Mucosa of descending colon (tissue), 3 donors: ENCODE results near the gene HOXD12. TPM values are rescaled to one million over a fixed set of nuclear protein-coding genes. Genes with fewer than 3 reads are reported as not detected.

Experiments used
- ATAC-seq: fragments of 200-7000 bp; cut with Tn5 transposase; one replicate; pipeline ENCODE4 v1.9.1; 2020; ENCODE audit warnings: mild to moderate bottlenecking, moderate library complexity
- DNase-seq, 3 donors: peaks; one replicate each; pipeline ENCODE4 v3.0.0-alpha.2; 2020
- H3K36me3 ChIP-seq: fragments of 200-600 bp; one replicate; pipeline ENCODE4 v1.8.0; 2021; ENCODE audit warnings: low read depth, mild to moderate bottlenecking
- H3K4me1 ChIP-seq: fragments of 200-600 bp; one replicate; pipeline ENCODE4 v1.8.0; 2021; ENCODE audit warnings: low read depth, mild to moderate bottlenecking
- H3K4me3 ChIP-seq: fragments of 200-600 bp; one replicate; pipeline ENCODE4 v1.8.0; 2021; ENCODE audit warnings: mild to moderate bottlenecking
- H3K9me3 ChIP-seq: fragments of 200-600 bp; one replicate; pipeline ENCODE4 v1.8.0; 2021; ENCODE audit warnings: mild to moderate bottlenecking
- CTCF ChIP-seq: fragments of 200-600 bp; IDR thresholded peaks from one replicate; pipeline ENCODE4 v1.8.0; 2022; ENCODE audit warnings: antibody characterized with exemption, mild to moderate bottlenecking
- intact Hi-C, 2 donors: fragments of 100-400 bp; cut with DNase I in 1 of 2; cut with micrococcal nuclease in 1 of 2; formaldehyde crosslinking; loops; one replicate each; pipeline versions ENCODE4 v1.11.0 to v1.11.1; 2022; cut with DNase I, micrococcal nuclease
- total RNA-seq, 3 donors: library from RNA; stranded (reverse); fragmentation: NEBNext Ultra II Directional in 2 of 3; extraction: Animal tissue kit (Norgen Biotek cat#: 25700) in 2 of 3; gene quantifications; one replicate each; pipeline versions ENCODE4 v1.2.1 to v1.2.4, GENCODE V29; 2021 to 2023
- donor health status: DM: no; HTN: no; CAD: no; lungs with moderate emphysema.
- donor health status: DM: no; HTN: no; CAD: no.
- donor health status: DM: no; HTN: yes; CAD: no.

Gene HOXD12
- total RNA-seq, 3 donors from 2014 or later, result not detected

GRCh38 chr2:176114120-176114929 is 14.7 kb downstream of the HOXD12 start:
- DNase-seq, result no peak
- intact Hi-C loops, result no loop called here

DNA sequence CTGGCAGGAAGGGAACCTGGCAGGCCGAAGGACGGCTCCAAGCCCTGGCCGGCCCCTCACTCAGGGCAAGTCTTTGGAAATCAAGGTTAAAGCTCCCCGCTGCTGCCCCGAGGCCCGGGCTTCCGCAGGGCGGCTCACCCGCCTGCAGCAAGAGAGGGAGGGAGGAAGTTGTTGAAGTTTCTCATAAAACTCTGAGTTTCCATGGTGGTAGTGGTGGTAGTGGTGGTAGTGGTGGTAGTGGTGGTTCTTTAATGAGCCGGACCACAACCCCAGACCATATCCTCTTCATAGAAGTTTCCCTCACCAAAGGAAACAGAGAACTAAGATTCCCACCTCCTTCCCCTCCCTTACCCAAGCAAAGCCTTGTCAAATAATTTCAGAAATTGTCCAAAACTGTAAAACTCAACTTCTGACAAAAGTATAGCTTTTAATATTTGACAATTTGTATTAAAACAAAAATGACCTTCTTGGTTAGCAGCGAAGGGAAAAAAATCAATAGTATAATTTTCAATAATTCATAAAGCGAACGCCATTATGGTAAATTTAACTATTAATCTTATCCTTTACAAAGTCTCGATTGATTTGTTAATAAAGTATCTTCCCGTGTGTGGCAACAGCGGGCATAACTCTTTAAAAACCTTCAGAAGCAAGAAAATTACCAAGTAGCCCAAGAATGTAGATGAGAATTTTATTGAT is 15.5 kb downstream of the HOXD12 start:
- Histone ChIP-seq H3K4me1 (peaks cover 3% of the 10 kb centered on the region), H3K4me3 (no peak overlapping the region), H3K36me3 (no peaks in the 10 kb centered on the region), H3K9me3 (no peaks in the 10 kb centered on the region)
- ATAC-seq (no peak), DNase-seq (peak in 1 of 3 donors; percentile 18)
- no peak for TF ChIP-seq CTCF
- intact Hi-C loops, result no loop called here

More at GRCh38 chr2:176114120-176114929, 14.7 kb downstream of the HOXD12 start:
- H3K4me1 ChIP-seq, result peaks cover 3% of the 10 kb centered on the region
- no peak overlapping the region for H3K4me3 ChIP-seq
- TF ChIP-seq CTCF, result no peak
- peak; percentile 3 for ATAC-seq
- H3K36me3 ChIP-seq, result no peaks in the 10 kb centered on the region
- no peaks in the 10 kb centered on the region for H3K9me3 ChIP-seq

DNA sequence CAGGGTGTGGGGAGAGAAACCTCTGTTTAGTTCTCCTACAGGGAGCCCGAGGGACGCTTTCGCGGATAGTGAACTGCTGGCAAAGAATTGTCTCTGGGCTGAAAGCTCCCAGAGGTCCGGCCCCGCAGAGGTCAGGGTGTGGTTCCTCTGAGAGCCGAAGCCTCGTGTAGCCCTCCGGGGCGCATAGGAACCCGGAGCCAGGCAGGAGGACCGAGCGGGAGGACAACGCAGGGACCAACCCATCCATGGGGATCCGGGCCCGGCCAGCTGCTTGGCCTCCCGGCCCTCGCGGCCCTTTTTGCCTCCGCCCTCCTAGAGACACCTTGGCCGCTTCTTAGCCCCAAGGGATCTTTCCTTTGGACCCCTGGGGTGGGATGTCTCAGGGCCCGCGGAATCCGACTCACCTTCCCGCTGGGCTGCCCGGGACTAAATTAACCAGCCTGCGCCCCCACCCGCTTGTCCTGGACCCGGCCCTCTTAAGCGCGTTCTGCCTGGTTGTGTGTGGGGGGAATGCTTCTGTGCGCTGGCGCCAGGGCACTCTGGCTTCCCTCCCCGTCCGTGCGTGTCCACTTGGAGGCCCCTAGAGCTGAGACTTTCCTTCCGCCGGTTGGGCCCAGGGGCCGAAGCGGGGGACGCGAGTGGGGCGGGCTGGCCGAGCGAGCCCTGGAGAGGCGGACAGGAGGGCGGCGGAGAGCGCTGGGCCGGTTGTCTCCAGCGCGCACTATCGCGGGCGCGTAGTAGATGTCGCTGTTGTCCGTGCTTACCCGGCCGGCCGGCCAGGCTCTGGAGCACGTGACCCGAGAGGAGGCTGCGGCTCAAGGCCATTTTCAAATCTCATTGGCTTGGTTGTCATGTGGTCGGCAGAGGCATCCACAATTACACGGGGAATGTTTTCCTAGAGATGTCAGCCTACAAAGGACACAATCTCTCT is 16.6 kb downstream of the HOXD12 start, which contains the start of gene HOXD10:
Gene HOXD10 (plus strand): TSS at position 896 of the 931 bp plus-strand sequence. CDS start 56 bp downstream, outside the sequence.
- intact Hi-C loops, result no loop called here
- Histone ChIP-seq H3K36me3 (no peaks in the 10 kb centered on the region), H3K4me3 (no peak within 1 kb of the TSS), H3K9me3 (no peaks in the 10 kb centered on the region), H3K4me1 (peaks cover 3% of the 10 kb centered on the region)
- no peak for TF ChIP-seq CTCF
- DNase-seq (peak; percentile 63 to 75 (median 66)), ATAC-seq (peak; percentile 88)

GRCh38 chr2:176117162-176117822 is 17.7 kb downstream of the HOXD12 start:
- DNase-seq (no peak), ATAC-seq (no peak)
- no peak for TF ChIP-seq CTCF
- intact Hi-C loops, result no loop called here
- Histone ChIP-seq H3K4me1 (peaks cover 6% of the 10 kb centered on the region), H3K9me3 (no peaks in the 10 kb centered on the region), H3K36me3 (no peaks in the 10 kb centered on the region), H3K4me3 (no peak overlapping the region)
